T-cell (primary cell): Measurements from ENCODE around the gene DZIP3. TPM values are rescaled to one million over a fixed set of nuclear protein-coding genes. Genes with fewer than 3 reads are reported as not detected.
"Not testable (repeated sequence)": the region's sequence is repeated elsewhere in the genome, so short reads cannot be mapped to it uniquely, and the experiment has no call there.

Source experiments
- ATAC-seq, 4 experiments: fragments of 200-7000 bp in 3 of 4; fragments of 150-1000 bp in 1 of 4; cut with Tn5 transposase; replicated peaks in 1 of 4; 1 replicate in 3 of 4; 2 replicates in 1 of 4; pipeline ENCODE4 v1.10.0; 2021; ENCODE audit warnings: moderate library complexity in 3 of 4, mild to moderate bottlenecking in 2 of 4, moderate number of reproducible peaks in 1 of 4
- CTCF ChIA-PET, 2 donors: fragments of 300-600 bp; sonication (Branson Sonifier 250); formaldehyde crosslinking; loops; one replicate each; lab custom pipeline; 2022; ENCODE audit warnings: antibody characterized with exemption in 2 of 2; lab: Charles Lee
- POLR2A ChIA-PET, 2 donors: fragments of 300-600 bp; sonication (Branson Sonifier 250); formaldehyde crosslinking; loops; one replicate each; lab custom pipeline; 2022; ENCODE audit warnings: antibody characterized with exemption in 2 of 2; lab: Charles Lee
- DNase-seq, 35 experiments: peaks; one replicate each; pipeline versions ENCODE4 v3.0.0 to v3.0.0-alpha.2; 2013 to 2023
- H3K27ac ChIP-seq: one replicate; pipeline ENCODE4 v1.5.1; 2013; ENCODE audit warnings: low read length
- H3K27me3 ChIP-seq, 2 experiments: replicated peaks in 1 of 2; 1 replicate in 1 of 2; 2 replicates in 1 of 2; pipeline versions ENCODE4 v1.6.1 to v1.7.0; 2013; ENCODE audit warnings: low read length in 1 of 2, mixed read lengths in 1 of 2; ENCODE audit not compliant: control insufficient read depth in 2 of 2, insufficient read depth in 2 of 2; ENCODE audit errors: extremely low read depth in 1 of 2
- H3K36me3 ChIP-seq, 2 donors: 1 replicate in 1 of 2; 2 replicates in 1 of 2; pipeline versions ENCODE4 v1.6.1 to v1.7.0; 2013; ENCODE audit warnings: low read length in 1 of 2; ENCODE audit not compliant: control insufficient read depth in 2 of 2, insufficient read depth in 1 of 2; ENCODE audit errors: extremely low read depth in 1 of 2
- H3K4me1 ChIP-seq, 2 experiments: 1 replicate in 1 of 2; 2 replicates in 1 of 2; pipeline versions ENCODE4 v1.6.1 to v1.7.0; 2013; ENCODE audit warnings: low read length in 2 of 2, mixed read lengths in 1 of 2; ENCODE audit not compliant: insufficient read depth in 2 of 2, control insufficient read depth in 1 of 2; ENCODE audit errors: extremely low read depth in 1 of 2
- H3K4me3 ChIP-seq, 2 donors: 1 replicate in 1 of 2; 2 replicates in 1 of 2; pipeline versions ENCODE4 v1.5.1 to v1.7.0; 2013; ENCODE audit warnings: mild to moderate bottlenecking in 2 of 2, low read length in 1 of 2, moderate library complexity in 1 of 2; ENCODE audit not compliant: control insufficient read depth in 1 of 2; ENCODE audit errors: extremely low read depth in 1 of 2
- H3K9me3 ChIP-seq: 2 replicates; pipeline ENCODE4 v1.7.0; 2013
- H3K27ac Mint-ChIP-seq, 2 donors: one replicate each; pipeline ENCODE4 v1.8.0; 2020 to 2021; ENCODE audit warnings: mild to moderate bottlenecking in 2 of 2, mixed read lengths in 2 of 2
- H3K27me3 Mint-ChIP-seq, 2 donors: one replicate each; pipeline ENCODE4 v1.8.0; 2021 to 2022; ENCODE audit warnings: mixed read lengths in 2 of 2
- H3K36me3 Mint-ChIP-seq: one replicate; pipeline ENCODE4 v1.8.0; 2021; ENCODE audit warnings: mixed read lengths
- H3K4me1 Mint-ChIP-seq, 3 donors: one replicate each; pipeline ENCODE4 v1.8.0; 2020 to 2022; ENCODE audit warnings: mixed read lengths in 3 of 3, mild to moderate bottlenecking in 1 of 3
- H3K4me3 Mint-ChIP-seq, 3 donors: one replicate each; pipeline ENCODE4 v1.8.0; 2020 to 2022; ENCODE audit warnings: mild to moderate bottlenecking in 3 of 3, mixed read lengths in 3 of 3, moderate library complexity in 3 of 3
- H3K9me3 Mint-ChIP-seq, 3 donors: one replicate each; pipeline ENCODE4 v1.8.0; 2020 to 2022; ENCODE audit warnings: mixed read lengths in 3 of 3
- WGBS: methylation state at CpG from one replicate; pipeline ENCODE4 v1.1.5; 2013; ENCODE audit warnings: missing lambda C conversion rate; ENCODE audit not compliant: insufficient coverage; 5-methylcytosine and 5-hydroxymethylcytosine counted together
- total RNA-seq, 35 experiments: library from RNA in 6 of 35; stranded (reverse) in 6 of 35; fragments of 120-200 nt in 1 of 35; gene quantifications; one replicate each; pipeline versions ENCODE4 v1.2.1 to v1.2.4 and lab custom pipeline; 2013 to 2026

Gene DZIP3
- total RNA-seq, 5 donors from 2014 or later (not counting 1 experiment from before 2014, with no cell fraction given): 9.3 to 19.9 (median 10.9) TPM

GRCh38 chr3:108655664-108656063 lies 66.1 kb downstream of the DZIP3 start:
- H3K4me3 Mint-ChIP-seq, H3K36me3 ChIP-seq, H3K4me1 Mint-ChIP-seq, H3K4me1 ChIP-seq, ATAC-seq, H3K9me3 ChIP-seq, H3K27ac ChIP-seq, DNase-seq, H3K4me3 ChIP-seq, H3K27ac Mint-ChIP-seq, H3K27me3 ChIP-seq, H3K27me3 Mint-ChIP-seq, POLR2A ChIA-PET, H3K9me3 Mint-ChIP-seq: not testable (repeated sequence)
- H3K36me3 Mint-ChIP-seq: peaks cover 28% of the 10 kb centered on the region
- WGBS: 95% methylated on average over 10 of the region's 15 CpGs
- CTCF ChIA-PET: interaction anchor here in 1 of 2 donors (1.0 kb wide), 1 partner anchor 259 kb away, joined by 3 read pairs; no protein-coding TSS in a partner anchor

GRCh38 chr3:108661699-108662098 lies 72.2 kb downstream of the DZIP3 start:
- Mint-ChIP-seq H3K4me1 (peaks cover 5 to 11% (median 8%) of the 10 kb centered on the region in 3 donors), H3K27me3 (no peaks in the 10 kb centered on the region), H3K36me3 (peaks cover 28% of the 10 kb centered on the region), H3K4me3 (no peak overlapping the region), H3K9me3 (no peaks in the 10 kb centered on the region), H3K27ac (no peak overlapping the region)
- H3K27ac ChIP-seq: no peak overlapping the region
- peak in 1 of 35 experiments; percentile 7 for DNase-seq
- ChIA-PET POLR2A (no interaction called here), CTCF (interaction anchor here (0.5 to 7.5 kb wide), 12 partner anchors 9 to 254 kb away, joined by 3 to 81 read pairs (median 4); partner anchors contain the start of gene TRAT1 (in 1 of the 2))
- H3K27me3 ChIP-seq: no peaks in the 10 kb centered on the region
- no peak overlapping the region for H3K4me3 ChIP-seq
- ATAC-seq: no peak
- no CpG with 5 or more reads among the region's 2 CpGs for WGBS
- peaks cover 0 to 12% of the 10 kb centered on the region in 2 donors for H3K36me3 ChIP-seq
- H3K9me3 ChIP-seq: no peaks in the 10 kb centered on the region
- H3K4me1 ChIP-seq: no peaks in the 10 kb centered on the region

- H3K36me3 ChIP-seq: peaks cover 0 to 12% of the 10 kb centered on the region in 2 donors
- WGBS: 0% methylated on average over 1 of the region's 6 CpGs
- H3K4me3 ChIP-seq: no peak overlapping the region
- Mint-ChIP-seq H3K9me3 (no peaks in the 10 kb centered on the region), H3K4me1 (peaks cover 11 to 16% (median 11%) of the 10 kb centered on the region in 3 donors), H3K4me3 (no peak overlapping the region), H3K27me3 (no peaks in the 10 kb centered on the region), H3K36me3 (peaks cover 31% of the 10 kb centered on the region), H3K27ac (no peak overlapping the region)
- peaks cover 0 to under 1% of the 10 kb centered on the region in 2 experiments for H3K4me1 ChIP-seq
- H3K27me3 ChIP-seq: no peaks in the 10 kb centered on the region
- H3K9me3 ChIP-seq: no peaks in the 10 kb centered on the region
- no peak overlapping the region for H3K27ac ChIP-seq
- ChIA-PET POLR2A (no interaction called here), CTCF (interaction anchor here (0.5 to 7.5 kb wide), 15 partner anchors 10 to 269 kb away, joined by 3 to 81 read pairs (median 4); partner anchors contain the start of gene TRAT1 (in 1 of the 2))
- ATAC-seq: peak; percentile 67 to 77 (median 70)
- DNase-seq: peak in 31 of 35 experiments; percentile 10 to 88 (median 36)
These were observed 72.7 kb downstream of the DZIP3 start for GRCh38 chr3:108662142-108662738.

GRCh38 chr3:108664266-108664665 lies 74.7 kb downstream of the DZIP3 start:
- no peak for DNase-seq
- no peak overlapping the region for H3K4me3 ChIP-seq
- no peaks in the 10 kb centered on the region for H3K27me3 ChIP-seq
- CTCF ChIA-PET: interaction anchor here (0.7 to 7.5 kb wide), 9 partner anchors 9 to 251 kb away, joined by 3 to 81 read pairs (median 3); no protein-coding TSS in a partner anchor
- H3K27ac ChIP-seq: no peak overlapping the region
- Mint-ChIP-seq H3K27me3 (no peaks in the 10 kb centered on the region), H3K9me3 (no peaks in the 10 kb centered on the region), H3K4me3 (no peak overlapping the region), H3K36me3 (peaks cover 34% of the 10 kb centered on the region), H3K4me1 (peaks cover 11 to 19% (median 15%) of the 10 kb centered on the region in 3 donors), H3K27ac (no peak overlapping the region)
- H3K4me1 ChIP-seq: peaks cover 0 to 3% of the 10 kb centered on the region in 2 experiments
- POLR2A ChIA-PET: no interaction called here
- peaks cover 0 to 12% of the 10 kb centered on the region in 2 donors for H3K36me3 ChIP-seq
- no CpG with 5 or more reads among the region's 1 CpG for WGBS
- ATAC-seq: no peak
- no peaks in the 10 kb centered on the region for H3K9me3 ChIP-seq

GRCh38 chr3:108667312-108667711 lies 77.8 kb downstream of the DZIP3 start:
- DNase-seq: no peak
- no peak overlapping the region for H3K27ac Mint-ChIP-seq
- Histone ChIP-seq H3K36me3 (peaks cover 0 to 12% of the 10 kb centered on the region in 2 donors), H3K9me3 (no peaks in the 10 kb centered on the region), H3K27me3 (no peaks in the 10 kb centered on the region), H3K4me3 (no peak overlapping the region), H3K4me1 (peaks cover 0 to 3% of the 10 kb centered on the region in 2 experiments), H3K27ac (no peak overlapping the region)
- no peak overlapping the region for H3K4me3 Mint-ChIP-seq
- whole genome bisulfite sequencing: no CpG with 5 or more reads among the region's 1 CpG
- peaks cover 4 to 15% (median 13%) of the 10 kb centered on the region in 3 donors for H3K4me1 Mint-ChIP-seq
- H3K9me3 Mint-ChIP-seq: no peaks in the 10 kb centered on the region
- CTCF ChIA-PET: interaction anchor here (0.6 to 7.5 kb wide), 5 partner anchors 41 to 253 kb away, joined by 3 to 81 read pairs (median 11); no protein-coding TSS in a partner anchor
- POLR2A ChIA-PET: no interaction called here
- ATAC-seq: no peak
- H3K36me3 Mint-ChIP-seq: peaks cover 57% of the 10 kb centered on the region
- H3K27me3 Mint-ChIP-seq: no peaks in the 10 kb centered on the region

- Mint-ChIP-seq H3K4me3 (no peak overlapping the region), H3K9me3 (no peaks in the 10 kb centered on the region), H3K27ac (no peak overlapping the region), H3K36me3 (peaks cover 59% of the 10 kb centered on the region), H3K27me3 (no peaks in the 10 kb centered on the region), H3K4me1 (peaks cover 3 to 15% (median 14%) of the 10 kb centered on the region in 3 donors)
- Histone ChIP-seq H3K27ac (no peak overlapping the region), H3K4me3 (no peak overlapping the region), H3K4me1 (peaks cover 0 to 5% of the 10 kb centered on the region in 2 experiments), H3K27me3 (no peaks in the 10 kb centered on the region), H3K9me3 (no peaks in the 10 kb centered on the region), H3K36me3 (peaks cover 0 to 13% of the 10 kb centered on the region in 2 donors)
- ChIA-PET POLR2A (interaction anchor here in 1 of 2 donors (0.7 kb wide), 1 partner anchor 192 kb away, joined by 3 read pairs; no protein-coding TSS in a partner anchor), CTCF (interaction anchor here in 1 of 2 donors (1.1 to 1.8 kb wide), 2 partner anchors 149 to 246 kb away, joined by 3 to 8 read pairs; no protein-coding TSS in a partner anchor)
- DNase-seq: no peak
- no peak for ATAC-seq
These were observed 79.7 kb downstream of the DZIP3 start for GRCh38 chr3:108669208-108669607.
